ENCODE measurements around the gene THSD7A.
"Not testable (repeated sequence)": the region's sequence is repeated elsewhere in the genome, so short reads cannot be mapped to it uniquely, and the experiment has no call there.

THSD7A gene

GRCh38 chr7:11567571-11567970, 264.4 kb downstream of the THSD7A start:
- no peaks in the 10 kb centered on the region for H3K4me1 Mint-ChIP-seq
- ATAC-seq (ENCODE audit: low read depth) (no peak), DNase-seq (ENCODE audit: low spot score in 2 of 2) (no peak)
- no peak overlapping the region for H3K27ac Mint-ChIP-seq
- no peak overlapping the region for H3K4me3 Mint-ChIP-seq
- H3K27me3 Mint-ChIP-seq = no peaks in the 10 kb centered on the region
- peaks cover 3% of the 10 kb centered on the region for H3K9me3 Mint-ChIP-seq
- H3K36me3 Mint-ChIP-seq = no peaks in the 10 kb centered on the region

- Mint-ChIP-seq H3K27me3 (no peaks in the 10 kb centered on the region), H3K36me3 (no peaks in the 10 kb centered on the region), H3K4me1 (no peaks in the 10 kb centered on the region), H3K27ac (no peak overlapping the region), H3K9me3 (peaks cover 5% of the 10 kb centered on the region), H3K4me3 (no peak overlapping the region)
- ATAC-seq (ENCODE audit: low read depth) (no peak), DNase-seq (ENCODE audit: low spot score in 2 of 2) (no peak)
Measured at GRCh38 chr7:11557627-11558026, 274.4 kb downstream of the THSD7A start.

GRCh38 chr7:11552676-11553296, 279.2 kb downstream of the THSD7A start:
- no peak overlapping the region for H3K27ac Mint-ChIP-seq
- DNase-seq (ENCODE audit: low spot score in 2 of 2) (no peak), ATAC-seq (ENCODE audit: low read depth) (no peak)
- H3K36me3 Mint-ChIP-seq = no peaks in the 10 kb centered on the region
- H3K9me3 Mint-ChIP-seq = peaks cover 4% of the 10 kb centered on the region
- no peaks in the 10 kb centered on the region for H3K4me1 Mint-ChIP-seq
- no peak overlapping the region for H3K4me3 Mint-ChIP-seq
- no peaks in the 10 kb centered on the region for H3K27me3 Mint-ChIP-seq

GRCh38 chr7:11551470-11551869, 280.5 kb downstream of the THSD7A start:
- no peaks in the 10 kb centered on the region for H3K36me3 Mint-ChIP-seq
- H3K27ac Mint-ChIP-seq = no peak overlapping the region
- no peaks in the 10 kb centered on the region for H3K4me1 Mint-ChIP-seq
- peaks cover 1% of the 10 kb centered on the region for H3K9me3 Mint-ChIP-seq
- H3K27me3 Mint-ChIP-seq = no peaks in the 10 kb centered on the region
- DNase-seq (ENCODE audit: low spot score in 2 of 2) = no peak
- no peak for ATAC-seq (ENCODE audit: low read depth)
- H3K4me3 Mint-ChIP-seq = no peak overlapping the region

- H3K27ac Mint-ChIP-seq = no peak overlapping the region
- H3K9me3 Mint-ChIP-seq = no peaks in the 10 kb centered on the region
- ATAC-seq (ENCODE audit: low read depth) (no peak), DNase-seq (ENCODE audit: low spot score in 2 of 2) (no peak)
- no peaks in the 10 kb centered on the region for H3K36me3 Mint-ChIP-seq
- no peak overlapping the region for H3K4me3 Mint-ChIP-seq
- no peaks in the 10 kb centered on the region for H3K27me3 Mint-ChIP-seq
- H3K4me1 Mint-ChIP-seq = no peaks in the 10 kb centered on the region
Measured at GRCh38 chr7:11548532-11548931, 283.5 kb downstream of the THSD7A start.

GRCh38 chr7:11541330-11541729, 290.7 kb downstream of the THSD7A start:
- H3K4me3 Mint-ChIP-seq = no peak overlapping the region
- no peaks in the 10 kb centered on the region for H3K36me3 Mint-ChIP-seq
- peaks cover 2% of the 10 kb centered on the region for H3K9me3 Mint-ChIP-seq
- no peak overlapping the region for H3K27ac Mint-ChIP-seq
- no peaks in the 10 kb centered on the region for H3K27me3 Mint-ChIP-seq
- no peaks in the 10 kb centered on the region for H3K4me1 Mint-ChIP-seq
- DNase-seq (ENCODE audit: low spot score in 2 of 2) = no peak
- no peak for ATAC-seq (ENCODE audit: low read depth)

GRCh38 chr7:11540271-11540761, 291.7 kb downstream of the THSD7A start:
- H3K4me3 Mint-ChIP-seq = no peak overlapping the region
- DNase-seq (ENCODE audit: low spot score in 2 of 2) (no peak), ATAC-seq (ENCODE audit: low read depth) (no peak)
- H3K36me3 Mint-ChIP-seq = no peaks in the 10 kb centered on the region
- no peaks in the 10 kb centered on the region for H3K4me1 Mint-ChIP-seq
- H3K27ac Mint-ChIP-seq = no peak overlapping the region
- H3K27me3 Mint-ChIP-seq = no peaks in the 10 kb centered on the region
- peaks cover 2% of the 10 kb centered on the region for H3K9me3 Mint-ChIP-seq

GRCh38 chr7:11539853-11540252, 292.1 kb downstream of the THSD7A start:
- Mint-ChIP-seq H3K27ac (no peak overlapping the region), H3K9me3 (peaks cover 2% of the 10 kb centered on the region), H3K27me3 (no peaks in the 10 kb centered on the region), H3K4me1 (no peaks in the 10 kb centered on the region), H3K4me3 (no peak overlapping the region), H3K36me3 (no peaks in the 10 kb centered on the region)
- DNase-seq (ENCODE audit: low spot score in 2 of 2) (no peak), ATAC-seq (ENCODE audit: low read depth) (no peak)

GRCh38 chr7:11538751-11539299, 293.2 kb downstream of the THSD7A start:
- H3K36me3 Mint-ChIP-seq = no peaks in the 10 kb centered on the region
- peaks cover 2% of the 10 kb centered on the region for H3K9me3 Mint-ChIP-seq
- DNase-seq (ENCODE audit: low spot score in 2 of 2) (no peak), ATAC-seq (ENCODE audit: low read depth) (no peak)
- no peak overlapping the region for H3K27ac Mint-ChIP-seq
- H3K27me3 Mint-ChIP-seq = no peaks in the 10 kb centered on the region
- no peak overlapping the region for H3K4me3 Mint-ChIP-seq
- H3K4me1 Mint-ChIP-seq = no peaks in the 10 kb centered on the region

GRCh38 chr7:11533229-11533820, 298.7 kb downstream of the THSD7A start:
- H3K27me3 Mint-ChIP-seq = no peaks in the 10 kb centered on the region
- no peaks in the 10 kb centered on the region for H3K4me1 Mint-ChIP-seq
- H3K9me3 Mint-ChIP-seq = peaks cover 5% of the 10 kb centered on the region
- no peak overlapping the region for H3K4me3 Mint-ChIP-seq
- H3K36me3 Mint-ChIP-seq = no peaks in the 10 kb centered on the region
- no peak for ATAC-seq (ENCODE audit: low read depth)
- DNase-seq (ENCODE audit: low spot score in 2 of 2) = no peak
- no peak overlapping the region for H3K27ac Mint-ChIP-seq

- H3K4me3 Mint-ChIP-seq = no peak overlapping the region
- H3K4me1 Mint-ChIP-seq = no peaks in the 10 kb centered on the region
- H3K27me3 Mint-ChIP-seq = no peaks in the 10 kb centered on the region
- DNase-seq (ENCODE audit: low spot score in 2 of 2) (no peak), ATAC-seq (ENCODE audit: low read depth) (no peak)
- no peak overlapping the region for H3K27ac Mint-ChIP-seq
- H3K9me3 Mint-ChIP-seq = peaks cover 3% of the 10 kb centered on the region
- H3K36me3 Mint-ChIP-seq = no peaks in the 10 kb centered on the region
Measured at GRCh38 chr7:11529382-11529781, 302.6 kb downstream of the THSD7A start.

GRCh38 chr7:11527707-11528106, 304.3 kb downstream of the THSD7A start:
- Mint-ChIP-seq H3K9me3 (peaks cover 3% of the 10 kb centered on the region), H3K4me3 (no peak overlapping the region), H3K27me3 (no peaks in the 10 kb centered on the region), H3K27ac (no peak overlapping the region), H3K36me3 (no peaks in the 10 kb centered on the region), H3K4me1 (no peaks in the 10 kb centered on the region)
- DNase-seq (ENCODE audit: low spot score in 2 of 2) (no peak), ATAC-seq (ENCODE audit: low read depth) (no peak)

GRCh38 chr7:11524476-11525397, 307.3 kb downstream of the THSD7A start:
- no peaks in the 10 kb centered on the region for H3K36me3 Mint-ChIP-seq

GRCh38 chr7:11521964-11522499, 310.0 kb downstream of the THSD7A start:
- H3K36me3 Mint-ChIP-seq; H3K4me1 Mint-ChIP-seq; ATAC-seq (ENCODE audit: low read depth); H3K27ac Mint-ChIP-seq; H3K9me3 Mint-ChIP-seq; H3K27me3 Mint-ChIP-seq; H3K4me3 Mint-ChIP-seq; DNase-seq (ENCODE audit: low spot score in 2 of 2): not testable (repeated sequence)

More at GRCh38 chr7:11524476-11525397, 307.3 kb downstream of the THSD7A start:
- Mint-ChIP-seq H3K9me3 (no peaks in the 10 kb centered on the region), H3K27me3 (no peaks in the 10 kb centered on the region), H3K27ac (no peak overlapping the region), H3K4me1 (no peaks in the 10 kb centered on the region), H3K4me3 (no peak overlapping the region)
- DNase-seq (ENCODE audit: low spot score in 2 of 2) (no peak), ATAC-seq (ENCODE audit: low read depth) (no peak)
